ENCODE results near the gene PMVK.

DNA sequence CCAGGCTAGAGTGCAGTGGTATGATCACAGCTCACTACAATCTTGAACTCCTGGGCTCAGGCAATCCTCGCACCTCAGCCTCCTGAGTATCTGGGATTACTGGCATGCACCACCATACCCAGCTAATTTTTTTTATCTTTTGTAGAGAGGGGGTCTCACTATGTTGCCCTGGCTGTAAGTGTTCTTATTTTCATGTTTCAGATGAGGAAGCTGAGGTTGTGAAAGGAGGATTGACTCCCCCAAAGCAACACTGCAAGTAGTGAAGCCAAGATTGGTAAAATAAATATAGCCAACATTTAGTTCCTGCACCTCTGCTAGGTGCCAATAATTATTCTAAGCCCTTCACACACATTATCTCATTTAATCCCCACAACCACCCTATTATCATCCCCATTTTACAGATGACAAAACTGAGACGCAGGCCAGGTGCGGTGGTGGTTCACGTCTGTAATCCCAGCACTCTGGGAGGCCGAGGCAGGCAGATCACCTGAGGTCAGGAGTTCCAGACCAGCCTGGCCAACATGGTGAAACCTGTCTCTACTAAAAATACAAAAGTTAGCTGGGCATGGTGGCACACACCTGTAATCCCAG, 2.1 kb downstream of the PMVK start:
- TF ChIP-seq, protein P1, sequence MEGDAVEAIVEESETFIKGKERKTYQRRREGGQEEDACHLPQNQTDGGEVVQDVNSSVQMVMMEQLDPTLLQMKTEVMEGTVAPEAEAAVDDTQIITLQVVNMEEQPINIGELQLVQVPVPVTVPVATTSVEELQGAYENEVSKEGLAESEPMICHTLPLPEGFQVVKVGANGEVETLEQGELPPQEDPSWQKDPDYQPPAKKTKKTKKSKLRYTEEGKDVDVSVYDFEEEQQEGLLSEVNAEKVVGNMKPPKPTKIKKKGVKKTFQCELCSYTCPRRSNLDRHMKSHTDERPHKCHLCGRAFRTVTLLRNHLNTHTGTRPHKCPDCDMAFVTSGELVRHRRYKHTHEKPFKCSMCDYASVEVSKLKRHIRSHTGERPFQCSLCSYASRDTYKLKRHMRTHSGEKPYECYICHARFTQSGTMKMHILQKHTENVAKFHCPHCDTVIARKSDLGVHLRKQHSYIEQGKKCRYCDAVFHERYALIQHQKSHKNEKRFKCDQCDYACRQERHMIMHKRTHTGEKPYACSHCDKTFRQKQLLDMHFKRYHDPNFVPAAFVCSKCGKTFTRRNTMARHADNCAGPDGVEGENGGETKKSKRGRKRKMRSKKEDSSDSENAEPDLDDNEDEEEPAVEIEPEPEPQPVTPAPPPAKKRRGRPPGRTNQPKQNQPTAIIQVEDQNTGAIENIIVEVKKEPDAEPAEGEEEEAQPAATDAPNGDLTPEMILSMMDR (IDR thresholded peaks at IDR 0.05): no peak
- no peak for TF ChIP-seq EP300 (IDR thresholded peaks at IDR 0.05)

All from tibial nerve (tissue), 4 donors.